Thyroid gland (tissue), 4 donors: Measurements from ENCODE around the gene PLEKHA6.

ENCODE experiments used
- CTCF ChIP-seq, 6 experiments: fragments of 200-600 bp in 3 of 6; fragments of 450-650 bp in 3 of 6; sonication (generic) in 3 of 6; IDR thresholded peaks; one replicate each; pipeline ENCODE4 v1.5.1; 2016 to 2019; ENCODE audit warnings: antibody characterized with exemption in 6 of 6, mild to moderate bottlenecking in 2 of 6, inconsistent platforms in 1 of 6, moderate library complexity in 1 of 6
- POLR2A ChIP-seq, 2 donors: fragments of 450-650 bp; IDR thresholded peaks; one replicate each; pipeline ENCODE4 v1.6.1; 2017; ENCODE audit warnings: antibody characterized with exemption in 2 of 2, mild to moderate bottlenecking in 2 of 2, moderate library complexity in 1 of 2

DNA sequence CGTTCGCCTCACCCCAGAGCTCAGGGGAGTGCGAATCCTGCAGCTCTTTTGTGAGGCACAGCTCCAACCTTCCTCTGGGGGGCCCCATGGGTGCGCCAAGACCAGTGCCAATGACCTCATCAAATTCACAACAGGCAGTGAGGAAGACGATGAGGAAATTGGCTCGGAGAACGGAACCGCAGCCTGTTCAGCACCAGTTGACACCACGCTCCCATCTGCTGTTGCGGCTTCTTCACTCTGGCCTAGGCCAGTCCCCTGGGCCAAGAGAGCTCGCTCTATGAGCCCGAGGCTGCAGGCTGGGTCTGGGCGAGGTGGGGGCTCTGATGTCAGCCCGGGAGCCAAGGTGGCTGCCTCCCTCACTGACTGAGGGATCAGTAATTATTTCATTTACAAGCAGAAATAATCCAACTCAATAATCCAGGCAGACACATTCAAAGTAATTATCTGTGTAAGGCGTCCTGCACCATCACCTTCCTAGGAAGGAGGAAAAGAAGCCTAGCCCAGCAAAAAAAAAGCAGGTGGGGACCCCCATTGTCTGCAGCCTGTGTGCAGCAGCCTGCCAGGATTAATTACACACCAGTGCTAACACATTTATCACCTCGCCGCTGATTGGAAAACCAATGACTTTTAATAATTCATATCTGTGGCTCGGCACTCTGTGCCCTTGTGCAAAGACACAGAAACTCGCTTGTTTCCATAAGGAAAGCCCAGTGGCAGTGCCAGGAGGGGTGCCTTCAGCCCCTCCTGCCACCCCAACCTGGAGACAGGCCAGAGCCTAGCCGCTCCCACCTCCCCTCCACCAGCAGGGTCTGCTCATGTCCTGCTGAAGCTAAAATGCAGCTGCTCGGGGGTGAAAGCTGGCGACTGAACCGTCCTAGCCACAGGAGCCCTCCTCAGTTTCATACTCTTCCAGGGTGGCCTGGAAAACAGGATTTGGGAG, 1.9 kb downstream of the PLEKHA6 start:
- TF ChIP-seq CTCF (IDR thresholded peaks at IDR 0.05) (no peak), POLR2A (IDR thresholded peaks at IDR 0.05) (no peak)
